OCI-LY3 (cell line): ENCODE data around the gene AHNAK2.

Experiments used
- H2AFZ ChIP-seq: fragments of 200-600, 300-600 bp; shearing (Covaris generic); 2 replicates; pipeline ENCODE4 v1.6.0; 2014; ENCODE audit warnings: antibody characterized with exemption, low read depth, low read length
- H3K27ac ChIP-seq: fragments of 200-600, 300-600 bp; sonication (generic); 2 replicates; pipeline ENCODE4 v1.5.1; 2014; ENCODE audit warnings: mild to moderate bottlenecking, low read length, moderate library complexity, mixed read lengths
- H3K27me3 ChIP-seq: fragments of 200-600, 300-600 bp; sonication (generic); 2 replicates; pipeline ENCODE4 v1.6.1; 2014; ENCODE audit warnings: low read depth, low read length, mixed read lengths
- H3K36me3 ChIP-seq: fragments of 200-600, 300-600 bp; sonication (generic); replicated peaks from 2 replicates; pipeline ENCODE3; 2014; ENCODE audit warnings: low read depth, low read length, mixed read lengths
- H3K4me1 ChIP-seq: fragments of 300-600, 200-600 bp; sonication (generic); 2 replicates; pipeline ENCODE4 v1.6.1; 2014; ENCODE audit warnings: low read length, mixed read lengths
- H3K4me2 ChIP-seq: fragments of 200-600, 300-600 bp; sonication (generic); 2 replicates; pipeline ENCODE4 v1.6.1; 2014; ENCODE audit warnings: low read length, mixed read lengths
- H3K4me3 ChIP-seq: fragments of 300-600, 200-600 bp; sonication (generic); 2 replicates; pipeline ENCODE4 v1.5.1; 2014; ENCODE audit warnings: antibody characterized with exemption, mild to moderate bottlenecking, low read length, moderate library complexity
- H3K79me2 ChIP-seq: fragments of 300-600, 200-600 bp; shearing (Covaris generic); 2 replicates; pipeline ENCODE4 v1.6.1; 2014; ENCODE audit warnings: mild to moderate bottlenecking, low read length, mixed read lengths
- H3K9ac ChIP-seq: fragments of 300-600, 200-600 bp; shearing (Covaris generic); 2 replicates; pipeline ENCODE4 v1.6.0; 2014; ENCODE audit warnings: mild to moderate bottlenecking, low read length, moderate library complexity
- H3K9me3 ChIP-seq: fragments of 200-600, 300-600 bp; shearing (Covaris generic); 2 replicates; pipeline ENCODE4 v1.6.1; 2014; ENCODE audit warnings: low read length, mixed read lengths; ENCODE audit not compliant: insufficient read depth
- H4K20me1 ChIP-seq: fragments of 200-600, 300-600 bp; sonication (generic); 2 replicates; pipeline ENCODE4 v1.6.1; 2016; ENCODE audit warnings: low read length, mixed read lengths; ENCODE audit not compliant: insufficient read depth
- EZH2phosphoT487 ChIP-seq: fragments of 200-600 bp; shearing (Covaris generic); IDR thresholded peaks from 2 replicates; pipeline ENCODE4 v1.6.1; 2018; ENCODE audit warnings: antibody characterized with exemption, mixed run types, low read depth
- TF ChIP-seq, protein P1 (sequence below): fragments of 200-600, 300-600 bp; sonication (generic); IDR thresholded peaks from 2 replicates; pipeline ENCODE4 v1.5.1; 2014; ENCODE audit warnings: antibody characterized with exemption, low read length, low read depth

Gene AHNAK2

DNA sequence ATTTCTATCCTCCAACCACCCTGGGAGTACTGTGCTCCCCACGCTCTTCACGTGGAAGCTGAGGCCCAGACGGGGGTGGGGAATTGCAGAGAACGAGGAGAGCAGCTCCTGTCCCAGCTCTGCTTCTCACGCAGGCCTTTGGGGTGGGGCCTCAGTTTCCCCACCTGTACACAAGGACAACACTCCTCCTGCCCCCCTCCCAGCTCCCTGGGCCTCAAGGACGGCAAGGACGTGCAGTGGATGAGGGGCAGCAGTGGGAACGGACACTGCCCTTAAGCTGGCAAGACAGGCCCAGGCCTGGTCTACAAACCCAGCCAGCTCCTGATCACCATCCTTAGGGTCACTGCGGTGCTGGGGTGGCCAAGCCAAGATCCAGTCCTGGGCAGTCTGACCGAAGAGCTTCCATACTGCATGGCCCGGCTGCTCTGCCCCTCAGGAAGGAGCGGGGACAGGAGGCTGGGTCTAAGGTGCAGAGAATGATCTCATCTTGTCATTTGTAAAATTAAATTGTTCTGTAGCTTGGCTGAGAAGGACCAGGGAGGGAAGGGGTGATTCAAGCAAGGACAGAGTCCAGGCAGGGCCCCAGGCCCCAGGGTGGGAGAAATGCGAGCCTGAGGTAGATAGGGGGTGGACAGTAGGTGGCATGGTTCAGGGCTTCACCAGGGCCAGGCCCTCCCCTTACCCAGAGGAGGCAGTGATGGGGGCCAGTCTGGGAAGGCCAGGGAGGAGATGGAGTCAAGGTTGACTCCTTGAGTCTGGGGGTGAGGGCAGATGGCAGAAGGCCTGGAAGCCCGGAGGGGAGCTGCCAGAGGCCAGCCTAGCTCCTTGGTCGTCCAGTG, 6.1 kb upstream of the AHNAK2 start:
- Histone ChIP-seq H3K4me3 (no peak overlapping the region), H4K20me1 (no peaks in the 10 kb centered on the region), H3K4me2 (no peak overlapping the region), H3K9me3 (no peaks in the 10 kb centered on the region), H3K4me1 (peaks cover 6% of the 10 kb centered on the region; the same call in 1 of the 2 replicates), H3K9ac (no peak overlapping the region), H2AFZ (no peak overlapping the region), H3K36me3 (no peaks in the 10 kb centered on the region), H3K27me3 (no peaks in the 10 kb centered on the region), H3K79me2 (no peaks in the 10 kb centered on the region), H3K27ac (no peak overlapping the region)
- TF ChIP-seq, protein P1, sequence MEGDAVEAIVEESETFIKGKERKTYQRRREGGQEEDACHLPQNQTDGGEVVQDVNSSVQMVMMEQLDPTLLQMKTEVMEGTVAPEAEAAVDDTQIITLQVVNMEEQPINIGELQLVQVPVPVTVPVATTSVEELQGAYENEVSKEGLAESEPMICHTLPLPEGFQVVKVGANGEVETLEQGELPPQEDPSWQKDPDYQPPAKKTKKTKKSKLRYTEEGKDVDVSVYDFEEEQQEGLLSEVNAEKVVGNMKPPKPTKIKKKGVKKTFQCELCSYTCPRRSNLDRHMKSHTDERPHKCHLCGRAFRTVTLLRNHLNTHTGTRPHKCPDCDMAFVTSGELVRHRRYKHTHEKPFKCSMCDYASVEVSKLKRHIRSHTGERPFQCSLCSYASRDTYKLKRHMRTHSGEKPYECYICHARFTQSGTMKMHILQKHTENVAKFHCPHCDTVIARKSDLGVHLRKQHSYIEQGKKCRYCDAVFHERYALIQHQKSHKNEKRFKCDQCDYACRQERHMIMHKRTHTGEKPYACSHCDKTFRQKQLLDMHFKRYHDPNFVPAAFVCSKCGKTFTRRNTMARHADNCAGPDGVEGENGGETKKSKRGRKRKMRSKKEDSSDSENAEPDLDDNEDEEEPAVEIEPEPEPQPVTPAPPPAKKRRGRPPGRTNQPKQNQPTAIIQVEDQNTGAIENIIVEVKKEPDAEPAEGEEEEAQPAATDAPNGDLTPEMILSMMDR: no peak
- TF ChIP-seq EZH2phosphoT487: no peak

DNA sequence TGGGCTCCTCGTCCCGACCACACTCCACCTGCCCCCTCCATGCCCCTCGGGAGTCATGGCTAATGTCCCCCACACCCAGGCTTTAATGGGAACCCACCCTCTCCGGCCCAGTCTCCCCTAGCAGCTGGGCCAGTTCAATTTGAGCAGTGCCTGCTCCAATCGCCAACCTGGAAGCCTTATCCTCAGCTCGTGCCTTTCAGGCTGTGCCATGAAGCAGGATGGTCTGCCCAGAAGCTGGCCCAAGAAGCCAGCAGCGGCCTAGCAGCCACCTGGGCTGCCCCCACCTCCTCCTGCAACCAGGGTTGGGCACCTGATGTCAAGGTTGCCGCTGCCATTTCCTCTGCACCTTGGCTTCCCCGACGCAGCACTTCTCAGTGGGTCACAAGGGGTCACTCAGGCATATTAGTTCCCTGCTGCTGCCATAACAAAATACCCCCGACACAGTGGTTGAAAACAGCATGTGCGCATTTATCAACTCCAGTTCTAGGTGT, 5.1 kb upstream of the AHNAK2 start:
- Histone ChIP-seq H3K4me1 (peaks cover 6% of the 10 kb centered on the region; the same call in 1 of the 2 replicates), H3K9ac (no peak overlapping the region)
- TF ChIP-seq EZH2phosphoT487: no peak
- TF ChIP-seq, protein P1: no peak

DNA sequence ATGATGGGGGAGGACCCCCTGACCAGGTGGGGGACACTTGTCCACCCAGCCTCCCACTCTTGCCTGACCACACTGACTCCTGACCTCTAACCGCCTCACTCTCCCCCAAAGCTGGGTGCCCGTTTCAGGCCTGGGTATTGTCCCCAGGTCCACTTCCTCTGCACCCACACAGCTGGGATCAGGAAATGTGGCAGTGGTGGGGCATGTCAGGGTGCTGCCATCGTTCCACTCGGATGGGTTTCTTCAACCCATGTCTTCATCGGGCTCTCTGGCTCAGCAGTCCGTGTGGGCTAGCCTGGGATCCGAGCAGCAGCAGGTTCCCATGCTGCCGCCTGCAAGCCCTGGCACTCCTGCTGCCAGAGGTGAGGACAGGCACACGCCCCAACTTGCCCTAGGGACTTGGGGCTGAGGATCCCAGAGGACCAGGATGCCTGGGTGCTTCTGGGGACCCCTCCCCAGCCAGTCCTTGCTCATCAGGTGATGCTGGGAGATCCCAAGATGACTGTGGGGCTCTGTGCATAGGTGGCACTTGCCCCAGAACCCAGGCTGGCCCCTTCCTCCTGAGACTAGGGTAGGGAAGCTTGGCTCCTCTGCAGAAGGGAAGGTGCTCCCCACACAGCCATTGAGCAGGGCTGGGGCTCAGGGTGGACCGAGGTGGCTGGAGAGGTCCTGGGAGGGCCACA, 4.5 kb upstream of the AHNAK2 start:
- Histone ChIP-seq H3K79me2 (no peaks in the 10 kb centered on the region), H2AFZ (no peak overlapping the region), H3K9me3 (no peaks in the 10 kb centered on the region), H3K27ac (no peak overlapping the region), H3K4me3 (no peak overlapping the region), H3K9ac (no peak overlapping the region), H3K4me2 (no peak overlapping the region), H4K20me1 (no peaks in the 10 kb centered on the region), H3K27me3 (no peaks in the 10 kb centered on the region), H3K36me3 (no peaks in the 10 kb centered on the region), H3K4me1 (peaks cover 6% of the 10 kb centered on the region; the same call in 1 of the 2 replicates)
- TF ChIP-seq, protein P1: no peak
- no peak for TF ChIP-seq EZH2phosphoT487

More for the DNA sequence above, 5.1 kb upstream of the AHNAK2 start:
- Histone ChIP-seq H3K4me2 (no peak overlapping the region), H2AFZ (no peak overlapping the region), H4K20me1 (no peaks in the 10 kb centered on the region), H3K36me3 (no peaks in the 10 kb centered on the region), H3K9me3 (no peaks in the 10 kb centered on the region), H3K27ac (no peak overlapping the region), H3K4me3 (no peak overlapping the region), H3K27me3 (no peaks in the 10 kb centered on the region), H3K79me2 (no peaks in the 10 kb centered on the region)
